Anterior cingulate cortex (tissue), 58 donors: ENCODE results near the gene ZMYND12.

Experiments used
- DNase-seq, 58 donors: peaks; one replicate each; lab custom pipeline; 2025; lab: John Stamatoyannopoulos, UW

ZMYND12 gene

GRCh38 chr1:42449256-42449655 is 6.6 kb downstream of the ZMYND12 start:
- DNase-seq, result no peak

GRCh38 chr1:42442662-42443061 is 13.2 kb downstream of the ZMYND12 start:
- DNase-seq, result no peak

- DNase-seq, result no peak
Measured at GRCh38 chr1:42439940-42440339, 15.9 kb downstream of the ZMYND12 start.

GRCh38 chr1:42434340-42434739 is 21.5 kb downstream of the ZMYND12 start:
- no peak for DNase-seq

GRCh38 chr1:42433369-42433768 is 22.5 kb downstream of the ZMYND12 start:
- DNase-seq, result no peak

GRCh38 chr1:42432714-42433113 is 23.1 kb downstream of the ZMYND12 start:
- no peak for DNase-seq

GRCh38 chr1:42431514-42431913 is 24.3 kb downstream of the ZMYND12 start:
- no peak for DNase-seq

GRCh38 chr1:42430286-42431135 is 25.3 kb downstream of the ZMYND12 start:
- no peak for DNase-seq

GRCh38 chr1:42429603-42430002 is 26.2 kb downstream of the ZMYND12 start:
- no peak for DNase-seq

GRCh38 chr1:42427240-42427639 is 28.6 kb downstream of the ZMYND12 start:
- DNase-seq, result no peak

- no peak for DNase-seq
Measured at GRCh38 chr1:42424201-42424600, 31.6 kb downstream of the ZMYND12 start.

- no peak for DNase-seq
Measured at GRCh38 chr1:42423681-42424080, 32.1 kb downstream of the ZMYND12 start.

GRCh38 chr1:42422737-42423136 is 33.1 kb downstream of the ZMYND12 start:
- DNase-seq, result peak in 10 of 58 donors; percentile 2 to 33 (median 13)

GRCh38 chr1:42420911-42421585 is 34.8 kb downstream of the ZMYND12 start:
- peak in 47 of 58 donors; percentile 6 to 72 (median 39) for DNase-seq

- peak in 33 of 58 donors; percentile 2 to 65 (median 26) for DNase-seq
Measured at GRCh38 chr1:42420121-42420520, 35.7 kb downstream of the ZMYND12 start.

GRCh38 chr1:42419126-42419821 is 36.5 kb downstream of the ZMYND12 start:
- DNase-seq, result peak in 7 of 58 donors; percentile 2 to 37 (median 17)

GRCh38 chr1:42418516-42418915 is 37.3 kb downstream of the ZMYND12 start:
- no peak for DNase-seq

GRCh38 chr1:42417166-42417565 is 38.7 kb downstream of the ZMYND12 start:
- no peak for DNase-seq

GRCh38 chr1:42414551-42415496 is 41.0 kb downstream of the ZMYND12 start:
- DNase-seq, result no peak

GRCh38 chr1:42403880-42404400 is 51.9 kb downstream of the ZMYND12 start:
- DNase-seq, result no peak
